ENCODE results near the gene TMEM116. TPM values are rescaled to one million over a fixed set of nuclear protein-coding genes. Genes with fewer than 3 reads are reported as not detected.
"Not testable (repeated sequence)": the region's sequence is repeated elsewhere in the genome, so short reads cannot be mapped to it uniquely, and the experiment has no call there.

Gene TMEM116
- total RNA-seq, 2 experiments from 2014 or later: 17.8 to 19.7 TPM

- POLR2A ChIA-PET: interaction anchor here (1.2 to 14.4 kb wide), 6 partner anchors 10 to 139 kb away, joined by 3 to 326 read pairs (median 16); partner anchors contain the start of genes ERP29, TMEM116 and TRAFD1
- Mint-ChIP-seq H3K27ac (peak overlapping the region; percentile 96), H3K27me3 (peaks cover 2% of the 10 kb centered on the region), H3K4me3 (no peak overlapping the region), H3K9me3 (no peaks in the 10 kb centered on the region), H3K36me3 (ENCODE audit: low read depth) (peaks cover 37% of the 10 kb centered on the region), H3K4me1 (peaks cover 56% of the 10 kb centered on the region)
- CTCF ChIA-PET: interaction anchor here (2.6 to 4.0 kb wide), 2 partner anchors 21 to 48 kb away, joined by 11 to 41 read pairs; partner anchors contain the start of genes ERP29 and TMEM116
- no peak for DNase-seq
Measured at GRCh38 chr12:111992464-111992863, 20.5 kb downstream of the TMEM116 start.

GRCh38 chr12:111991946-111992345 lies 21.0 kb downstream of the TMEM116 start:
- ChIA-PET POLR2A (interaction anchor here (0.7 to 14.4 kb wide), 3 partner anchors 11 to 139 kb away, joined by 6 to 326 read pairs (median 42); partner anchors contain the start of genes ERP29 and TMEM116), CTCF (interaction anchor here (1.1 to 1.6 kb wide), 2 partner anchors 15 to 21 kb away, joined by 5 read pairs; partner anchors contain the start of genes ERP29 and TMEM116)
- no peak for DNase-seq
- H3K27ac Mint-ChIP-seq: peak overlapping the region; percentile 96
- H3K27me3 Mint-ChIP-seq: no peaks in the 10 kb centered on the region
- peaks cover 52% of the 10 kb centered on the region for H3K4me1 Mint-ChIP-seq
- no peaks in the 10 kb centered on the region for H3K9me3 Mint-ChIP-seq
- H3K36me3 Mint-ChIP-seq (ENCODE audit: low read depth): peaks cover 35% of the 10 kb centered on the region
- no peak overlapping the region for H3K4me3 Mint-ChIP-seq

DNA sequence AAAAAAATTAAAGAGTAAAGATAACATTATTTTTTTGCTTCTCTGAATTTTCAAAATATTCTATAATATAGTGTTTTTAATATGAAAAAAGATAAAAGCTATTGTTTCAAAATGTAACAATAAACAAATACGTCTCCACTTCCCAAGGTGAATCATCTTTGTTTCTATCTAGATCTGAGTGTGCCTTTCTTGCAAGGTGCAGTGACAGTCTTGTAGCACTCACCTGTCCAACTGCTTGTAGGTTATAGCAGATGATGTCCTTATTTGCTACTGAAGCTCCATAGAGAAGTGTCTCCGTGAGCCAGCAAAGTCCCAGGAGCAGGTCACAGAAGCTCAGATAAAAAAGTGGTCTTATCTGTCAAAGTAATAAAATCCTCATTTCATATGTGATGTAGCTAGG lies 21.4 kb downstream of the TMEM116 start:
- CTCF ChIA-PET: interaction anchor here (0.7 to 1.6 kb wide), 3 partner anchors 15 to 70 kb away, joined by 4 to 5 read pairs (median 5); partner anchors contain the start of genes ERP29 and TMEM116
- Mint-ChIP-seq H3K4me1 (peaks cover 49% of the 10 kb centered on the region), H3K9me3 (no peaks in the 10 kb centered on the region), H3K36me3 (ENCODE audit: low read depth) (peaks cover 35% of the 10 kb centered on the region), H3K4me3 (no peak overlapping the region), H3K27ac (peak overlapping the region; percentile 27), H3K27me3 (no peaks in the 10 kb centered on the region)
- no peak for DNase-seq
- POLR2A ChIA-PET: interaction anchor here (0.7 to 14.4 kb wide), 3 partner anchors 11 to 139 kb away, joined by 6 to 326 read pairs (median 42); partner anchors contain the start of genes ERP29 and TMEM116

GRCh38 chr12:111984820-111985219 lies 28.1 kb downstream of the TMEM116 start:
- Mint-ChIP-seq H3K9me3 (no peaks in the 10 kb centered on the region), H3K27ac (no peak overlapping the region), H3K4me1 (peaks cover 2% of the 10 kb centered on the region), H3K4me3 (no peak overlapping the region), H3K27me3 (no peaks in the 10 kb centered on the region), H3K36me3 (ENCODE audit: low read depth) (peaks cover 19% of the 10 kb centered on the region)
- DNase-seq: no peak
- ChIA-PET POLR2A (interaction anchor here (1.1 kb wide), 1 partner anchor 28 kb away, joined by 4 read pairs; the partner anchor contains the start of genes ERP29 and TMEM116), CTCF (interaction anchor here (1.5 kb wide), 1 partner anchor 29 kb away, joined by 4 read pairs; no protein-coding TSS in a partner anchor)

DNA sequence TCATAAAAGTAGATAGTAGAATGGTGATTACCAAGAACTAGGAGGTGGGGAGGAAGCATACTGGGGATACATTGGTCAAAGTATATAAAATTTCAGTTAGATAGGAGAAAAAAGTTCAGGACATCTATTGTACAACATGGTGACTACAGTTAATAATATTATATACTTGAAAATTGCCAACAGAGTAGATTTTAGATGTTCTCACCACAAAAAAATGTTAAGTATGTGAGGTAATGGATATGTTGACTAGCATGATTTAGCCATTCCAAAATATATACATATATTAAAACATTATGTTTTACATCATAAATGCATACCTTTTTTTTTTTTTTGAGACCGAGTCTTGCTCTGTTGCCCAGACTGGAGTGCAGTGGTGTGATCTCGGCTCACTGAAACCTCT lies 31.0 kb downstream of the TMEM116 start:
- CTCF ChIA-PET: no interaction called here
- Mint-ChIP-seq H3K36me3 (ENCODE audit: low read depth) (peaks cover 7% of the 10 kb centered on the region), H3K4me1 (peaks cover 7% of the 10 kb centered on the region), H3K27ac (no peak overlapping the region), H3K9me3 (no peaks in the 10 kb centered on the region), H3K27me3 (no peaks in the 10 kb centered on the region), H3K4me3 (no peak overlapping the region)
- POLR2A ChIA-PET: no interaction called here
- DNase-seq: no peak

- no peaks in the 10 kb centered on the region for H3K9me3 Mint-ChIP-seq
- H3K36me3 Mint-ChIP-seq (ENCODE audit: low read depth): peaks cover 7% of the 10 kb centered on the region
- H3K4me3 Mint-ChIP-seq: no peak overlapping the region
- H3K4me1 Mint-ChIP-seq: peaks cover 10% of the 10 kb centered on the region
- CTCF ChIA-PET: interaction anchor here (2.1 kb wide), 1 partner anchor 33 kb away, joined by 6 read pairs; no protein-coding TSS in a partner anchor
- H3K27ac Mint-ChIP-seq: no peak overlapping the region
- H3K27me3 Mint-ChIP-seq: no peaks in the 10 kb centered on the region
- POLR2A ChIA-PET: interaction anchor here (1.4 kb wide), 1 partner anchor 33 kb away, joined by 5 read pairs; the partner anchor contains the start of genes ERP29 and TMEM116
- no peak for DNase-seq
Measured at GRCh38 chr12:111980598-111980997, 32.4 kb downstream of the TMEM116 start.

DNA sequence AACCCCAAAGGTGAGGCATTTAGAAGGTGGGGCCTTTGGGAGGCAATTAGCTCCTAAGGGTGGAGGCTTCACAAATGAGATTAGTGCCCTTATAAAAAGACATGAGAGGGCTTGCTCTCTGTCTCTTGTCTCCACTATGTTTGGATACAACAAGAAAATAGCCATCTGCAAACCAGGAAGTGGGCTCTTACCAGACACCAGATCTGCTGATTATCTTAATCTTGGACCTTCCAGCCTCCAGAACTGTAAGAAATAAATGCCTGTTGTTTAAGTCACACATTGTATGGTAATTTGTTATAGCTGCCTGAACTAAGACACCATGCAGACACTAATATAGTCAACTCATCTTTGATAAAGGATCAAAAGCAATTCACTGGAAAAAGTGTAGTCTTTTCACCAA lies 34.4 kb downstream of the TMEM116 start:
- peaks cover 11% of the 10 kb centered on the region for H3K4me1 Mint-ChIP-seq
- H3K9me3 Mint-ChIP-seq: no peaks in the 10 kb centered on the region
- H3K36me3 Mint-ChIP-seq (ENCODE audit: low read depth): peaks cover 3% of the 10 kb centered on the region
- H3K27ac Mint-ChIP-seq: no peak overlapping the region
- no peaks in the 10 kb centered on the region for H3K27me3 Mint-ChIP-seq
- no peak for DNase-seq
- CTCF ChIA-PET: no interaction called here
- no peak overlapping the region for H3K4me3 Mint-ChIP-seq
- POLR2A ChIA-PET: no interaction called here

DNA sequence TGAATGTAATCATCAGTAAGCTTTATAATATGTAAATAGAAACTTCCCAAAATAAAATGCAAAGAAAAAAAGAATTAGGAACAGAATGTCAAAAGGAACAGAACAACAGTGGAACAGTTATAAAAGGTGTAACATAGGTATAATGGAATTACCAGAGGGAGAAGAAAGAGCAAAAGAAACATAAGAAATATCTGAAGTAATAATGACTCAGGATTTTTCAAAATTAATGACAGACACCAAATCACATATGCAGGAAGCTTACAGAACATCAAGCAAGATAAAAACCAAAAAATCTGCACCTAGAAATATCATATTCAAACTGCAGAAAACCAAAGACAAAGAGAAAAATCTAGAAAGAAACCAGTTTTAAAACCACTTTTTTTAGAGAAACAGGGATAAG lies 36.1 kb downstream of the TMEM116 start:
- ChIA-PET CTCF (interaction anchor here (1.6 to 1.8 kb wide), 2 partner anchors 14 to 37 kb away, joined by 5 read pairs; partner anchors contain the start of genes ERP29 and TMEM116), POLR2A (no interaction called here)
- DNase-seq: no peak
- Mint-ChIP-seq H3K4me3 (no peak overlapping the region), H3K4me1 (peaks cover 12% of the 10 kb centered on the region), H3K36me3 (ENCODE audit: low read depth) (peaks cover 8% of the 10 kb centered on the region), H3K27ac (no peak overlapping the region), H3K9me3 (no peaks in the 10 kb centered on the region), H3K27me3 (no peaks in the 10 kb centered on the region)

GRCh38 chr12:111976291-111976690 lies 36.7 kb downstream of the TMEM116 start:
- POLR2A ChIA-PET: no interaction called here
- no peak for DNase-seq
- H3K27ac Mint-ChIP-seq: no peak overlapping the region
- H3K9me3 Mint-ChIP-seq: no peaks in the 10 kb centered on the region
- CTCF ChIA-PET: interaction anchor here (1.6 to 1.8 kb wide), 2 partner anchors 15 to 37 kb away, joined by 5 read pairs; partner anchors contain the start of genes ERP29 and TMEM116
- H3K27me3 Mint-ChIP-seq: no peaks in the 10 kb centered on the region
- H3K4me1 Mint-ChIP-seq: peaks cover 12% of the 10 kb centered on the region
- H3K36me3 Mint-ChIP-seq (ENCODE audit: low read depth): peaks cover 8% of the 10 kb centered on the region
- no peak overlapping the region for H3K4me3 Mint-ChIP-seq

- DNase-seq: no peak
- Mint-ChIP-seq H3K4me1 (peaks cover 12% of the 10 kb centered on the region), H3K4me3 (no peak overlapping the region), H3K27me3 (no peaks in the 10 kb centered on the region), H3K27ac (no peak overlapping the region), H3K9me3 (peaks cover 4% of the 10 kb centered on the region), H3K36me3 (ENCODE audit: low read depth) (peaks cover 15% of the 10 kb centered on the region)
- ChIA-PET CTCF (interaction anchor here (0.7 to 1.8 kb wide), 3 partner anchors 16 to 930 kb away, joined by 3 to 5 read pairs (median 5); partner anchors contain the start of genes ERP29 and TMEM116), POLR2A (no interaction called here)
Measured at GRCh38 chr12:111975161-111975931, 37.6 kb downstream of the TMEM116 start.

- POLR2A ChIA-PET: no interaction called here
- peaks cover 4% of the 10 kb centered on the region for H3K9me3 Mint-ChIP-seq
- CTCF ChIA-PET: no interaction called here
- no peak overlapping the region for H3K27ac Mint-ChIP-seq
- H3K4me1 Mint-ChIP-seq: peaks cover 4% of the 10 kb centered on the region
- no peak for DNase-seq
- H3K4me3 Mint-ChIP-seq: no peak overlapping the region
- peaks cover 20% of the 10 kb centered on the region for H3K36me3 Mint-ChIP-seq (ENCODE audit: low read depth)
- no peaks in the 10 kb centered on the region for H3K27me3 Mint-ChIP-seq
Measured at GRCh38 chr12:111971800-111972199, 41.2 kb downstream of the TMEM116 start.

- Mint-ChIP-seq H3K27ac (no peak overlapping the region), H3K4me3 (no peak overlapping the region), H3K36me3 (ENCODE audit: low read depth) (peaks cover 41% of the 10 kb centered on the region), H3K27me3 (no peaks in the 10 kb centered on the region), H3K9me3 (peaks cover 11% of the 10 kb centered on the region), H3K4me1 (peaks cover 3% of the 10 kb centered on the region)
- DNase-seq: no peak
- ChIA-PET POLR2A (no interaction called here), CTCF (no interaction called here)
Measured at GRCh38 chr12:111964935-111965334, 48.0 kb downstream of the TMEM116 start.

DNA sequence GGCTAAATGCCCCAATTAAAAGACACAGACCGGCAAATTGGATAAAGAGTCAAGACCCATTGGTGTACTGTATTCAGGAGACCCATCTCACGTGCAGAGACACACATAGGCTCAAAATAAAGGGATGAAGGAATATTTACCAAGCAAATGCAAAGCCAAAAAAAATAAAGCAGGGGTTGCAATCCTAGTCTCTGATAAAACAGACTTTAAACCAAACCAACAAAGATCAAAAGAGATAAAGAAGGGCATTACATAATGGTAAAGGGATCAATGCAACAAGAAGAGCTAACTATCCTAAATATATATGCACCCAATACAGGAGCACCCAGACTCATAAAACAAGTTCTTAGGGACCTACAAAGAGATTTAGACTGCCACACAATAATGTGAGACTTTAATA lies 53.4 kb downstream of the TMEM116 start:
- H3K27me3 Mint-ChIP-seq, H3K27ac Mint-ChIP-seq: not testable (repeated sequence)

More for the DNA sequence above, 53.4 kb downstream of the TMEM116 start:
- CTCF ChIA-PET, H3K4me1 Mint-ChIP-seq, POLR2A ChIA-PET, H3K4me3 Mint-ChIP-seq, DNase-seq: not testable (repeated sequence)
- Mint-ChIP-seq H3K9me3 (peaks cover 39% of the 10 kb centered on the region), H3K36me3 (ENCODE audit: low read depth) (peaks cover 72% of the 10 kb centered on the region)

All from activated CD4-positive, alpha-beta memory T cell treated with anti-CD3 and anti-CD28 coated beads, Interleukin-2, amount 10 ng/mL, durations not matched to agents 7 days and 5 days (primary cell).